GM21367 (cell line): ENCODE measurements around the gene TNFSF18.
"Not testable (repeated sequence)": the region's sequence is repeated elsewhere in the genome, so short reads cannot be mapped to it uniquely, and the experiment has no call there.

Experiments used
- ATAC-seq: cut with Tn5 transposase; IDR thresholded peaks from one replicate; pipeline ENCODE4 v1.9.1; 2021; ENCODE audit not compliant: unreplicated experiment

Gene TNFSF18, protein sequence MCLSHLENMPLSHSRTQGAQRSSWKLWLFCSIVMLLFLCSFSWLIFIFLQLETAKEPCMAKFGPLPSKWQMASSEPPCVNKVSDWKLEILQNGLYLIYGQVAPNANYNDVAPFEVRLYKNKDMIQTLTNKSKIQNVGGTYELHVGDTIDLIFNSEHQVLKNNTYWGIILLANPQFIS

DNA sequence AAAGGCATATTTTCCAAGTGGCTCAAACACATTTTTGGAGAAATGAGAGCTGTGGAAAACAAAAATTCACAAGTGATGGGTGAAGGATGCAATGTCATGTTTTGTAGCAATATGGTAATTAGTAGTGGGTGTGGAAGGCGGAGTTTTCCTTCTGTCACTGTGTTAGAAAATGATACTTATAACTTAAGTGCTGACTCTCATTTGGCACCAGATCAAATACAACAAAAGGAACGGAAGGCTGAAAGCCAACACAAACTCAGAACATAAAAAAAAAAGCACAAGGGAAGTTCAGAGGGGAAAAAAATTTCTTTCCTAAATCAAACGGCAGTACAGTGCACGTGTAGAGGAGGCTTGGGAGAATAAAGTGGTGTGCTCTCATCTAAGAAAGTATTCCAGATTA is at the start of gene TNFSF18:
TSS of gene TNFSF18 (minus strand) at position 77 of the 400 bp plus-strand sequence. CDS start at position 32, 45 bp downstream.
- ATAC-seq, result no peak

DNA sequence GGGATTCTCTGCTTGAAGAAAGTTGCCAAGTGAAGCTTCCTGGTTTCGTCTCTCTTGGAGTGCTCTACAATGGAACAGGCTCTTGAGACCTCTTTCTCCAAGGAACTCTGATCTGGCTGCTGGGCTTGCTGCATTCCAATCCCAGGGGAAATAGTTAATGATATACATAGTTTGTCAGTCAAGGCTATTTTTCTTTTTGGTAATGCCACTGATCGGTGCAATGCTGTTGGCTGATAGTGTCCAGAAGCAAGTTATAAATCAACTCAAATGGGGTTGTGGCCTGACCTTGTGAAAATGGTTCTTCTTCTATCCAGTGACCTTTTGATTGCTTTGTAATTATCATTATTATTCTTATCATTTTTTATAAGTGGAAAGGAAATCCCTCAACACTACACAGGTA is 48.4 kb upstream of the TNFSF18 start:
- ATAC-seq, result no peak

DNA sequence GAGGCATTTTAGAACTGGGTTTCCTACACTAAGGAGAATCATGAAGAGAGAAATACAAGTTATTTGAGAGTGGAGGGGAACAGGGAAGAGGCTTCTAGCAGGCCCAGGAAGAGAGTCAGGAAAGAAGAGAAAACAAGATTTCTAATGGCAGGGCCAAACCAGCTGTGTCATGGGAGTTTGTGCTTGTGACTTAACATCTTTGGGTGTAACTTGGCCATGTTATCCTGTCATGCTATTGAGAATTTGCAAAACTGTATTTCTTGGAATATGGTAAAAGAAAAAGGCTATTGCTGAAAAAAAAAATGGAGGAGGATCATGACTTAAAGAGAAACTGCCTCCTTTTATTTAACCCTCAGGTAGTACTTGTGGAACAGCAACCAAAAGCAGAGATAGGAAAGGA is 47.4 kb upstream of the TNFSF18 start:
- ATAC-seq, result no peak

DNA sequence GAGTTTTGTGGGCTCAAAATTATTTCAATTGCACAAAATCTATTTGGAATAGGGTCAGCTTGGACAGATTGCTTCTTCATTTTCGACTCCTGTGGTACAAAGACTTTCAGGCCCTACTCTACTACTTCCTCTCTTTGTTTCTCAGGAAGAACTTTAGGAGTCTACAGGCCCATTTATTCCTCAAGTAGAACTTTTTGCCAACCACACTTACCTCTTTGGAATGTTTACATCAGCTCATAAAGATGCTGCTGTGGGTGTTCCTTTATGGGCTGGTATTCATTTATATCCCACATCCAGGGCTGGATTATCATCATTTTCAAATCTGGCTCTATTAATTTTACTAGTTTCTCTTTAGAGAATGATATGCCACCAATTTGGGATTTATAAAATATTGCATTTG is 46.3 kb upstream of the TNFSF18 start:
- no peak for ATAC-seq

DNA sequence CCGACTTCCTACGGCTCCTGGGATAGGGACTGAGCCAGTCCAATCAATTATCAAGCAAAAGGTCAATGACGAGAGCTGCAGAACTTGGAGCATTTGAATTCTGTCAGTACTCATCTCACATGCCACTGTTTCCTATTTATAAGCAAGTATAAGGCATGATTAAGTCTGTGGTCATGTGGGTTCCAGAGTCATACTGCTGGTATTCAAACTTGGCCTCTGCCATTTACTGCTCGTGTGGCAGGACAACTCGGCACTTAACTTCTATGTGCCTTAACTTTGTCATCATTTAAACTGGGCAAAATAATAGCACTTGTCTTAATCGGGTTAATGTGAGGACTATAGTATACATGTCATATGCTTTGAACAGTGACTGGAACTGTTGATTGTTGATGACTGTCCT is 44.9 kb upstream of the TNFSF18 start:
- no peak for ATAC-seq

DNA sequence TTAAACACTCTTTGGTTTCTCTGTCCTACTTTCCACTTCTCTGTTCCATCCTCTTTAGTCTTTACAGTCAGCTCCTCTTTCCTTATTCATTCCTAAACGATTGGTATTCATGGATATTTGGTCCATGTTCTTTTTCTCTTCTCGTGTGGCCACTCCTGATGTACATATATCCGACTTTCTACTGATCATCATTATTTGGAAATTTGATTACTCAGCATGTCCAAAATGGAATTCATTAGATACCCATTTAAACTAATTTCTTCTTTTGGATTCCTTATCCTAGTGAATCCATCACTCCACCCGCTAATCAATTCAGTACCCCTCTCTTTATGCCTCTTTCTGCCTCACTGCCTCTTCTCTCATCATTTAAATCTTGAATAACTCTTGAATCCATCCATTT is 43.8 kb upstream of the TNFSF18 start:
- no peak for ATAC-seq

DNA sequence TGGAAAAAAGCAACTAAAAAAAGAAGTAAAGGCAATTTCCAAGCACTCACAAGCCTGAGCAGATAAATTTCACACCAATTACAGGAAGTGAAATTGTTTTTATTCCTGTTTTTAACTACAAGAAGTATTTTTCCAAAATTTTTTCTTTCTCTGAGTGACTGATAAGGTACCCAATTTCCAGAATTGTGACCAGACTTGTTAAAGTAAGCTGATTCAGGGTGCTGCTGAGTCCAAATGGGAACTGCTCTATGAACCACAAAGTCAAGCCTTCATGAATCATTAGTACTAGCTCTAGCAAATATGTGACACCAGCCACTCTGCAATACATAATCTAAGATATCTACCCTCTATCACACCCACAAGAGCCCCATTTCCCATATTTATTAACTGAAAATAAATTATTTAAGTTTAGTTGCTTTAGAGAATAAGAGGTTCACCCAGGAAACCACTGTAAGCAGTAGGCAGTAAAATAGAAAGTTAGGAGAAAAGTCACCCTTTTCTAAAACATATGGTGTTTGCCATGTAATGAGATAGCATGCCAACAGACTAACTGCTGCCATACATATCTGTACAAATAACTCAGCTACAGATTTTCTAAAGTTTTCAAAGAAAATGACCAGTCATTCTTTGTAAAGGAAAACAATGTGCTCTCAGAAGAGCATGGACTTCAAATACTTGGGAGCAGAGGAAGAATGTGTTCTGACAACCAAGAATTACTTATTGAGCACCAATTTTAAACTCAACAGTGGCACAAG is 43.1 kb upstream of the TNFSF18 start:
- no peak for ATAC-seq

DNA sequence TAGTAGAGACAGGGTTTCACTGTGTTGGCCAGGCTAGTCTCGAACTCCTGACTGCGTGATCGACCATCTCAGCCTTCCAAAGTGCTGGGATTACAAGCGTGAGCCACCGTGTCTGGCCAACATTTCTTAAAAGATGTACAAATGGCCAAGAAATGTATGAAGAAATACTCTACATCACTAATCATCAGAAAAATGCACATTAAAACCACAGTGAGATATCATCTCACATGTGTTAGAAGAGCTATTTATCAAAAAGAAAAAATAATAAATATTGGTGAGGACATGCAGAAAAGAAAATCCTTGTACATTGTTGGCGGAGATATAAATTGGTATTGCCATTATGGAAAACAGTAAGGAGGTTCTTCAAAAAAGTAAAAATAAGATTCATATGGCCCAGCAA is 33.6 kb upstream of the TNFSF18 start:
- no peak for ATAC-seq

DNA sequence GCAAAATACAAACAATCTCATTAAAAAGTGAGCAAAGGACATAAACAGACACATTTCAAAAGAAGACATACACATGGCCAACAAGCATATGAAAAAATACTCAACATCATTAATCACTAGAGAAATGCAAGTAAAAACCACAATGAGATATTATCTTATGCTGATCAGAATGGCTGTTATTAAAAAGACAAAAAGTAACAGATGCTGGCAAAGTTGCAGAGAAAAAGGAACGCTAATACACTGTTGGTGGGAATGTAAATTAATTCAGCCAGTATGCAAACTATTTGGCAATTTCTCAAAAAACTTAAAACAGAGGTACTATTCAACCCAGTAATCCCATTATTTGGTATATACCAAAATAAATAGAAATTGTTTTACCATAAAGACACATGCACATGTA is 32.2 kb upstream of the TNFSF18 start:
- ATAC-seq, result no peak

DNA sequence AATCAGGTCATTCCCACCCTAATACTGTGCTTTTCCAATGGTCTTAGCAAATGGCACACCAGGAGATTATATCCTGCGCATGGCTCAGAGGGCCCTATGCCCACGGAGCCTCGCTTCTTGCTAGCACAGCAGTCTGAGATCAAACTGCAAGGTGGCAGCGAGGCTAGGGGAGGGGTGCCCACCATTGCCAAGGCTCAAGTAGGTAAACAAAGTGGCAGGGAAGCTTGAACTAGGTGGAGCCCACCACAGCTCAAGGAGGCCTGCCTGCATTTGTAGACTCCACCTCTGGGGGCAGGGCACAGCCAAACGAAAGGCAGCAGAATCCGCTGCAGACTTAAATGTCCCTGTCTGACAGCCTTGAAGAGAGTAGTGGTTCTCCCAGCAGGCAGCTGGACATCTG is 23.5 kb upstream of the TNFSF18 start:
- not testable (repeated sequence) for ATAC-seq

DNA sequence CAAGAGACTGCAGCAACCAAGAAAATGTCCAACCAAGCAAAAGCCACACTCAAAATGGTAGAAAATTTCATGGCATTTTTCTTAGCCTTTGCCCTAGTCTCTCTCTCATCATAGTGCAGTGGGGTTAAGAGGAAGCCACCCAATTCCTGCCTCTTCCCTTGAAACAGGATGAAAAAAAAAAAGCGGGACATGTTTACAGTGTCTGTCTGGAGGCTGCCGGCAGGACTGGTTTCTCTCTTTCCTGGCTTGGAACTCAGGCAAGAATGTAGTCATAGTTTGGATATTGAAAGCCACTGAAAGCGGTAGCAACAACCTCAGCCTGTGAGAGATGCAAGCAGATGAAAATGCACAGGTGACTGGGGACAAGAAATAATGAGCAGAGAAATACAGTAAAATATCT is 13.3 kb upstream of the TNFSF18 start:
- ATAC-seq, result no peak

DNA sequence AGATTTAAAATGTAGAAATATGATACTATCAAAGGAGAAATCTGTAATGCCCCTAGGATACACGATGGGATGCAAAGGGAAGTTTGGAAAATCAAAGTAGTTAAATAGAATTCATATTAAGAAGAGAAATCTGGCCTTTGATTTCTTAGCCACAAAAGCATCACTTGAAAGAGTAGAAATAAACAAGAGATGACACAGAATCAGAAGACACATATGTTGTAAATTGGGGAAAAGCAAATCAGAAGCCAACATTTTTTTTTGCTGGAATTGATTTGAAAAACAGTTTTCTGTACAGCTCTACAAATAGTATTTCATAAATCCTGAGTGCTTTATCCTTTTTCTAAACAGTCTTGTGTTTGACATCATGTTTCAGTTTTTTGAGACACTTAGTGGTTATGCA is 12.4 kb upstream of the TNFSF18 start:
- no peak for ATAC-seq

DNA sequence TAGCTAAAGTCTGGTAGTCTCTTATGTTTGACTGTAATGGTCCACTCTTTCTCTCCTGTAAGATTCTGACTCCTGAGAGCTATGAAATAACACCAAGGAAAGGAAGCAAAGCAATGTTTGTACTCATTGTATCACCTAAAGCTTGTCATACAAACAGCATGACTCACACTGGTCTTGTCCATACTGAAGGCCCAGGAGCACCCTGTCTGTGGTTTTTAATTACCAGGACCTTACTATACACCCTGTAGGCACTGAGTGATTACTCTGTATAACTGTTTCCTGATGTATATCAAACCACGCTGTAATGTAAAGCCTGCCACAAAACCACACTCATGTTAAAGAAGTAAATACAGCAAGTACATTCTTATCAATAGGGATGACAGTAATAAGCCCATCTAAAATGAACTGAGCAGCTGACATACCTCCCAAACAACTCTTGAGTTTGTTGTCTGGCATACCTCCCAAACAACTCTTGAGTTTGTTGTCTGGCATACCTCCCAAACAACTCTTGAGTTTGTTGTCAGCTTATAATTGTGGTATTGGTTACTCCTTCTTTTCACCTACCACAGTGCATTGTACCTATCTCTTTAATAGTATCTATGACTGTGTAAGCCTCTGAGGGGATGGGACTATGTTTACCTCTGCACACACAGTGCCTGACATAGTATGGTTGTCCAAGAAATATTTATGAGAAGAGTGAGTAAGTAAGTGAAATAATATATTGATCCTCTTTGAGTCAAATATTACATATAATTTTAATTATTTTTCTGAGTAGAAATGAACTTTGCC is 11.6 kb upstream of the TNFSF18 start:
- no peak for ATAC-seq

DNA sequence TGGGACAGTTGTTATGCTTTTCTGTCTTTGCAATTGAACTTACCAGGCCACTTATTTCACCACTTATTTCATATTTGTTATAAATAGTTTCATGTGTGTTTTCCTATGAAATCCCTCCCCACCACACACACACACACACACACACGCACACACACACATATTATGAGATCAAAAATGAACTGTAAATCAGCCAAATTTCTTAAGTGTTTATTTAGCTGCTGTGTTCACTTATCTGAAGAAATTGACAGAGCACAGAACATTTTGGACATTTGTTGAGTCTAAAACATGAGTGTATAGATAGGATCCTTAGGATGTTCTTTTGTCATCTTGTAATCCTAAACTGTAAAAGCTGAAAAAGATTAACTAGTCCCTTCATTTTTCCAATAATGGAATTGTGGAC is 7.8 kb upstream of the TNFSF18 start:
- no peak for ATAC-seq

DNA sequence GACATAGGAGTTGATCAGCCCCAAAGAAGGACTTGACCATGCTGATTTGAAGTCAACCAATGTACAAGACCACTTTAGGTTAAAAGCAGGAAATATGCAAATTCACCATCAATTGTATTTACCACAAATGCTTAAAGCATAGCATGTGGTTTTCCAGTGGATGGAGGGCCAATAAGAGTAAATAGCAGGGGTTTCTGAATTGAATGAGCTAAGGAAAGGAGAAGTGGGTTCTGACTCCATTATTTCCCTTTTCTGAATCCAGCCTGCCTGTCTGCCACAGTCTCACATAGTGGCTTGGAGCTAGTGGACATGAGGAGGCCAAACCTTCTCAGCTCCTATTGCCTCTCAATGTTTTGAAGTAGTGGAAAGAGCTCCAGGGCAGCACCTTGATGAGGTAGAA is 7.2 kb upstream of the TNFSF18 start:
- ATAC-seq, result no peak

DNA sequence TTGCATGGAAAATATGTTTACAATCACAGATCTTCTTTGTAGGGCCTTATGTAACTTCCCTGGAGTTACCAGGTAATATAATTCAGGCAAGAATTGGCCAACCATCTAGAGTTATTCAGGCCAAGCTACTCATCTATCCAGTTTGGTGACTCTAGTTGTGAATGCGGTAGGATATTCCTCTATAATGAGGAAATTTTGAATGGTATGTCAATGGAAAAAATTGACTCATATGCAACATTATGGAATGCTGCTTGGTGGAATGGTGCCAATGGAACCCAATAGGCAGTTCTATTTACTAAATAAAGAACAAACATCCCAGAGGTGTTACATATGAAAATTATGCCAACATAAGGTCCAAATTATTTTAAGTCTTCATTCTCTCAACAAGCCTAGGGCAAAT is 5.6 kb upstream of the TNFSF18 start:
- no peak for ATAC-seq

DNA sequence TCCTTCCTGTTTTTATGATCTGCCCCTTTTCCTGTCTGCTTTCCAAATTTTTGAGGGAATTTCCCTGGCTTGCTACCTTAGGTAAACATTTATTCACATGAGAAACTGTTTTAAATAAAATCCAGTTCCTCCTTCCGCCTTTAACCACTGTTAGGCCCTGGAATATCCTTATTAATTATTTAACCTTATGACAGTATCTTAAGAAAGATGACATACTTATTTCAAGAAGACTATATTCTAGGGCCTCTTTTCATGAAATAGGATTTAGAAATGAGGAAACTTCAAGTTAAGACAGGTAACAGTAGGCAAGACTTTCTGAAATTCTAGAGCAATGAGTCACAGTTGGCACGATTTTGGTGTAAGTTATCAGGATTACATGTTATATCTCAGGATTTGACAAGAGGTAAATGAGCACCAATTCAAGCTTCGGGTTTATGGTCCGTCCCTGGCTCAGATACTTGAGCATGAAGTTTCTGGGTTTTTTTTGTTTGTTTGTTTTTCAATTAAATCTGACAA is 2.0 kb upstream of the TNFSF18 start:
- no peak for ATAC-seq

DNA sequence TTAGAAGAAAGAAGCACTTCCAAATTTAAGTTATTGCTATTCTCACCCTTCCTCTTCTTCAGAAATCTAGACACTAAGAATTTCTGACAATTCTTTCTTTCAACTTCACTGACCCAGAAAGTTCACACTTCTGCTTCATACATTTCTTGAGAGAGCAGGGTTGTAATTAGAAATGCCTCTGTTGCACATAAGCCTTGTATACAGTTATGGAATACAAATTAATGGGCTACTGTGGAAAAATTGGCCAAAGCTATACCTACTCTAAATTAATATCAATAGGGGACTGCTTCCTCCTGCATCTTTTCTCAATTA is 1.5 kb downstream of the TNFSF18 start:
- ATAC-seq, result no peak

DNA sequence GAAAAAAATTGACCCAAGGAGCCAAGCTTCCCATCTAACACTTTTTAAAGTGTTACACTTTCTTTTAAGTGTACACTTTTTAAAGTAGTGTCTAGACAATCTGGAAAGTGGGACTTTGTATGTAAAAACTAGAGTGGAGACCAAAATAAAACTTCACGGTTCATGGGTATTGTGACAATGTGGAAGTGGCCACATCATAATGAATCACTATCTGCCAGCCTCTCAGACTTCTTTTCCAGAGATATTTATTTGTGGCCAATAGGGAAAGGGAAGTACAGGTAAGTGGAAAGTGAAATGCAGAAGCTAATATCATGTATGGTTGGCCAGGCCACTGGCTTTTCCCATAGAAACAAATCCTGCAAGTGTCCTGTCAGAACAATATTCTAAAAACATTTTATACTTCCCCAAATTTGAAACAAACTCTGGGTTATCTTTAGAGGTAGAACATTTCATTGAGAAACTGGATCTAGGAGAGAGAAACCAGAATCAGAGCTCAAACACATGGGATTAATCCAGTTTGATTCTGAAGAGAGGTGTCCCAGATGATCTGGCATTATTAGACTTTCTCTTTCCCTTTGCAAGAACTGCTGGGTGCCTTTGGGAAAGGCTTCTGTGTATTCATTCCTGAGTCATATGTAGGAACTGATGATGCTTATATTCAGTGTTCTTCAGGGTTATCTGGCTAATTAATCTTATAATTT is 2.0 kb downstream of the TNFSF18 start:
- no peak for ATAC-seq

DNA sequence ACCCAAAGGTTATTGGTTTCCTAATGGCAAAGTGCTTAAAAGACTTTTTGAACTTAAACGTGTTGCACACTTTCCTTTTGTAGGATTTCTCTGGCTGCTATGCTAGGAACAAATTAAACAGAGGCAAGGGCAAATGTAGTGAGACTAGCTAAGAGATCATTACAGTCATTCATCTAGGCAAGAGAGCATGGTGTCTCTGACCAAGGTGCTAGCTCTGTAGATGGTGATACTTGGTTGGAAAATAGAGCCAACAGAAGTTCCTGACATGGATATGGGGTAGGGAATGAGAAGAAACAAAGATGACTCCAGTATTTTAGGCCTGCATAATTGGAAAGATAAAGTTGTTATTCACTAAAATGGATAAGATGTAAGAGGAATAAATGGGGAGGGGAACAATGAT is 6.1 kb downstream of the TNFSF18 start:
- ATAC-seq, result no peak

DNA sequence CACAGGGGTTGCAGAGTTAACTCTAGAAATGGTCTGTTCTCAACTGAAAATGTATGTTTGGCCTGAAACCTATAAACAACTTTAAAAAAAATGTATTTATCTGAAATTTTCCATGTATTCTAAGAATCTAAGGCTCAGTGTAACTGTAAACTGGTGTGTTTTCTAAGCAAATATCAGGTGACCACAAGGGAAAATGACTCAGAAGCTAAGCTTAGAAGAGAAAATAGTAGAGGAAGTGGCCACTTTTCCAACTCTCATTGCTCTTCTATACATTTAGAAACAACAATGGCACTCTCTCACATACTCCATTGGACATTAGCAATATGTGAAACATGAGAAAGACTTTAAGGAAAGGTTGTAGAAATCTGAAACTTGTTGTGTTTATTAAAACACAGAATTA is 7.5 kb downstream of the TNFSF18 start:
- no peak for ATAC-seq

DNA sequence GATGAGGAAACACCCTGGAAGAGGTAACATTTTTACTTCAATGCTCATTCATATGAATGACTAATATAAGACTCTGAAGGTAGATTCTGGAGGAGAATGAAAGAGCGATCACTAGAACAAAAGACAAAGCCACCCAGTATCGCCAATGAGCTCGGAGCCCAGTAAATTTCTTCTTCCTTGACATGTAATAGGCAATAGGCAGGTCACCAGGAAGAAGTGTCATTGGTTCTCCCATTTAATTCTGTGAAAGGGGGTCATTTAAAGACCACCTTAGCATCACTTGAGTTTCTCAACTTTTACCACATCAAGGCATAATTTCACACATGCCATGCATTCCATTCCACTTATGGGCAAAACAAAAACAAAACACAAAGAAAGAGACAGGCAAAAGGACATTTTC is 7.9 kb downstream of the TNFSF18 start:
- no peak for ATAC-seq
